Kidney tubule cell (primary cell): Measurements from ENCODE around the gene GUCA2A.
A peak's percentile ranks its signal among the peaks of the same experiment; 100 is the strongest.

Experiments
- DNase-seq: peaks from one replicate; pipeline ENCODE4 v3.0.0-alpha.2; 2018; ENCODE audit warnings: low spot score

Gene GUCA2A

GRCh38 chr1:42153624-42154023, 10.9 kb downstream of the GUCA2A start:
- no peak for DNase-seq

GRCh38 chr1:42152907-42153600, 11.5 kb downstream of the GUCA2A start, which contains the start of gene GUCA2B:
Gene GUCA2B, plus strand, starts transcription at chr1:42153410. Its CDS starts 41 bp downstream, at chr1:42153451.
- DNase-seq, result no peak

- DNase-seq, result peak; percentile 53
Measured at GRCh38 chr1:42152119-42152518, 12.4 kb downstream of the GUCA2A start.

GRCh38 chr1:42150651-42151050, 13.9 kb downstream of the GUCA2A start:
- no peak for DNase-seq

GRCh38 chr1:42148166-42148565, 16.4 kb downstream of the GUCA2A start:
- DNase-seq, result no peak

DNA sequence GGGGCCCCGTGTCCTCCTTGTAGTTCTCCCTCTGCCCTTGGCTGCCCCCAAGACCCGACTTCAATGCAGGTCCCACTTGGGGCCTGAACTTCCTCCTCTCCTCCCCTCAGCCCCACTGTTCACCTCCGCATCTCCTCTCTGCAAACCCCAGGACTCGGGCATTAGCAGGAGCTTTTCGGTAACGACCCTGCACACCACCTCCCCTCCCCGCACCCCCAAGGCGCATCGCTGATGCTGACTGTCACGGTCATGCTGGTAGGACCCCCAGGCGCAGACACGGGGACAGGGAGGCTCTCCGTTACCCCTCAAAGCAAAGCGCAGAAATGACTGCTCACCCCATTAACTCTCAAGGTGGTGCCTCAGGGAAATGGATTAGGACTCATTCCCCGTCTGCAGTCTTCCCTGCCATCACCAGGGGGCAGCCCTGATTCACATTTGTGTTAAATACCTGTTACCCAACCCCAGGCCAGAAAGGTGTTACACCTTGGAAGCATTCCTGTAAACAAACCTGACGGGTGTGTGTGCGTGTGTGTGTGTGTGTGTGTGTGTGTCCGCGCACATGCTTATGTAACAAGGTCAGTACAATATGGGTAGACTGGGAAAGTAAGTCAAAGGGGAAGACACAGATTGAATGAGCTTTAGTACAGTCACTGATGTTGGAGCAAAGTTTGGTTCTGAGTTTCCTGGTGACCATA, 17.8 kb downstream of the GUCA2A start:
- peak; percentile 79 for DNase-seq

GRCh38 chr1:42145764-42146625, 18.6 kb downstream of the GUCA2A start:
- DNase-seq, result no peak

DNA sequence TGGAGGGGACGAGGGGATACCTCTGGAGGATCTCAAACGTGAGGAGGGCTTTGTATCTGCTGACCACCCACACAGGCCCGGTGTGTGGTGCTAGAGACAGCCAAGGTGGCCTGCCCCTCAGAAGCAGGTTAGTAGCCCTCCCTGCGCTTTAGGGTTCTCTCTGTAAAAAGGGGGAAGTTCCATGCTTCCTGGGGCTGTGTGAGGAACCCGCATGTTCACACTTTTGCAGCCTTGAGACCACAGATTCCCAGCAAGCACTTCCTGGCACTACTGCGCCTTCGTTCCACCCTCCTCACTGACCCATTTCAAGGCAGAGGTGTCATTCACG, 19.2 kb downstream of the GUCA2A start:
- no peak for DNase-seq

- no peak for DNase-seq
Measured at GRCh38 chr1:42144711-42145388, 19.7 kb downstream of the GUCA2A start.

GRCh38 chr1:42143896-42144710, 20.4 kb downstream of the GUCA2A start:
- no peak for DNase-seq

DNA sequence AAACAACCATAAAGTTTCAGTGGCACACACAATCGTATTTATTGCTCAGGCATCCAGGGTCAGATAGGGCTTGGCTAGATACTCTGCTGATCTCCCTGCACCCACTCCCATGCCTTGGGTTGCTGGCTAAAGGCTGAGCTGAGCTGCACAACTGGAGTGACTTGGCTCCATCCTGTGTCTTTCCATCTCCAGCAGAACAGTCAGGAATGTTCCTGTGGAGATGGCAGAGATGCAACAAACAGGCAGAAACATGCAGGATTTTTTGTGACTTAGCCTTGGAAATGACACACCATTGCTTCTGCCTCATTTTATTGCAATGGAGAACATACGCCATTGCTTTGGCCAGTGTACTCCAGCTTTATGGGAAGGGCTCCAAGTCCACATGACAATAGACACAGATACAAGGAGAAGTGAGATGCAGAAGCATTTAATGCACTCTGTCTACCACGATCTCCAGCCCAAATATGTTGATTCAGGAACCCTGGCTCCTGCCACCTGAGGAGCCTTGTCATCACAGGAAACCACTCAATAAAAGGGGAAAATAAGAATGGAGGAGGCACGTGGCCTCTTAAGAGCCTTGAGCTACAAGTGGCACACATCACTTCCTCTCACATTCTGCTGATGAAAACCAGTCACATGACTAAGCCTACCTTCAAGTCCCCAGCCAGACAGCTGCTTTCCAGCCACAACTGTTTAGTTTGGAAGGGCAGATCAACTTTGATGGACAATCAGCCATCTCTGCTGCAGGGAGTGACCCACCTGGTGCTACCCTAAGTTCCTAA, 21.5 kb downstream of the GUCA2A start:
- peak; percentile 25 for DNase-seq

GRCh38 chr1:42141978-42142377, 22.6 kb downstream of the GUCA2A start:
- no peak for DNase-seq

DNA sequence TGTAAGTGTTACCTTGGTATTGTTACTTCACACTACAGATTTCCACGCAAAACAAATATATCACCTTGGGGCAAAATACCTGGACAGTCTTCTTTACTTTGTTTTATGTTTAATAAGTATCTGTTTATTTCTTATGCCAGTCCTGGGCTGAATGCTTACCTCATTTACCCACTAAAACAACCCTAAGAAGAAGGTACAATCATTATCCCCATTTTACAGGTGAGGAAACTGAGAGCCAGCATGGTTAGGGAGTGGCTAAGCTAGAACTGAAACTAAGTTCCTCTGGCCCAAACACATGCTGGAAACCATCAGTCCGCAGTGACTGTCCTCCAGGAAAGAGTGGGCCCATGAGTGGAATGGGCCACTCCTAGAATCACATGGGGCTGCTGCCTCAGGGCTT, 24.4 kb downstream of the GUCA2A start:
- no peak for DNase-seq

- DNase-seq, result no peak
Measured at GRCh38 chr1:42139444-42139843, 25.1 kb downstream of the GUCA2A start.

- DNase-seq, result no peak
Measured at GRCh38 chr1:42138586-42138985, 26.0 kb downstream of the GUCA2A start.

DNA sequence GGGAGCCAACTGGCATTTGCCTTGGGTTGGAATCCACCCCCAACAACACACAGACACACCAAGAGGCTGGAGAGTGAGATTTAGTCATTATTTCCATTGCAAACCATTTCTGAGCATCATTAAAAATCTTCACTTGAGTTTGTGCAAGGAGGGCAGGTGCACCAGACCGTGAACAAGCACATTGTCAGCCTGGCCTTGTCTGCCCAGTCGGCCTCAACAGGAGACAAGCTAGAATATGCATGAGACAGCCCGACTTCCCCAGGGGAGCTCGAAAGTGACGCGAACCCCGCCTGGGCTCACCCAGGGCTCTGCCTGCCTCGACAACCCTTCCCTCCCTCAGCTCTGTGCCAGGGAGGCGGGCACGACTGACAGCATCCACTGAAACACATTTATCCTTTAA, 26.8 kb downstream of the GUCA2A start:
- peak; percentile 71 for DNase-seq

GRCh38 chr1:42136466-42136865, 28.1 kb downstream of the GUCA2A start:
- no peak for DNase-seq

DNA sequence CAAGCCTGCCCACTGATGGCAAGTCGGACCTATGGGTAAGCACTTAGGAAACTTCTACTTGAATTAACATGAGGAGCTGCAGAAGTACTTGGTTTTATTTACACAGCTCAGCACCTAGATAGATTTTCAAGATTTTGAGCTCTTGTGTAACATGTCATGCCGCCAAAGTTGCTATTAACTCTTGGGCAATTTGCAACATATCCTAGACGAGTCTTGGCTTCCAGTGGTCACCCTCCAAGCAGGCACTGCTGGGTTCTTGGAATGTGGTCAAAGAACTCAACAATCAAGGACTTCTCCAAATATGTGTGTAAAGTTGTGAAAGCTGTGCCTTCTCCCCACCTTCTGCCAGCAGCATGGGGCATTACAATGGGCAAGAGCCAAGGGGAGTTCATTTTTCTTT, 29.1 kb downstream of the GUCA2A start:
- DNase-seq, result no peak

DNA sequence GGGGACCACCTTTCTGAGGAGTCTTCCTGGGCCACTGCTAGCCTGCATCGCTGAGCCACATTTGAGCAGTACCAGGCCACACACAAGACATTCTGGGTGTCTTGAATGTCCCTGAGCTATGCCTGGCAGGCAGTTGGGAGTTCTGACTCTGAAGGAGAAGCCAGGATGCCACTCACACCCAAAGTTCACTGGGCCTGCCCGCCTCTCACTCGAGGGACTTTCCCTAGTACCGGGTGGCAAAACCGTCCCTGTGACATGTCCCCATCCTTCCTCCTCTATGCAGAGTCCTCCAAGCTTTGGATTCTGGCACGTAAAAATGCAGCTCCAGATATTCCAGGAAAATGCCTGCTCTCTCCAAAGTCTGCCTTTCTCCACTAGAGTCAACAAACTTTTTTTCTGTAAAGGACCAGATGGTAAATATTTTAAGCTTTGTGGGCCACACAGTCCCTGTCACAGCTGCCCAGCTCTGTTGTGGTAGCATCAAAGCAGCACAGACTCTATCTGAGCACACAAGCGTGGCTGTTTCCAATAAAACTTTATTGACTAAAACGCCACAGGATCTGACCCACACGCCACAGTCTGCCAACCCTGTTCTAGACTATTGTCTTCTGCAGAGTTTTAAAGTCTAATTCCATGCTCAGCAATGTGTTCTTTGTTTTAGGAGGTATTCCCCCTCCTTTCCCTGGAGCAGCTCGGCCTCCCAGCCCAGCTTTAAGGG, 30.6 kb downstream of the GUCA2A start:
- DNase-seq, result no peak

DNA sequence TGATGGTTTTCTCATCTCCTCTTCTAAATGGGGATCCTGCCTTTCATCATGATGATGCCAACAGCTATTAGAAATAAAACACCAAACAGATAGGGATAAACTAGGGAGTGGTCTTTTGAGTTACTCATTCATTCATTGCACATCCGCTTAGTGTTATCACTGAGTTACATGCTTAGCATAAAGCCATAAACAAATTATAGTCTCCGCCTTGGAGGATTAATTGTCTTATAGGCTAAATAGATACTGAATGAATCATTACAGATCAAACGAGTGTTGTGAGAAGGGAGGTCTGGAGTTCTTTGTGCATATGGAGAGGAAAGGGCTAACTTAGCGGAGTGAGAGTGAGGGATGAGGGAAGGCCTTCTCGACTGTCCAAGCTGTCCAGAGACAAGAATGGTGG, 31.2 kb downstream of the GUCA2A start:
- DNase-seq, result no peak
